NCI-H748 (cell line): ENCODE results near the gene ARHGAP8.
"Not testable (repeated sequence)": the region's sequence is repeated elsewhere in the genome, so short reads cannot be mapped to it uniquely, and the experiment has no call there.

Source experiments
- DNase-seq: peaks from one replicate; lab custom pipeline; 2025; ENCODE audit not compliant: unreplicated experiment; lab: John Stamatoyannopoulos, UW

Gene ARHGAP8

GRCh38 chr22:44825310-44826150 lies 73.2 kb downstream of the ARHGAP8 start:
- peak; percentile 73 for DNase-seq

GRCh38 chr22:44827666-44828190 lies 75.4 kb downstream of the ARHGAP8 start:
- DNase-seq = no peak

GRCh38 chr22:44828193-44828592 lies 75.8 kb downstream of the ARHGAP8 start:
- no peak for DNase-seq

GRCh38 chr22:44831885-44832284 lies 79.5 kb downstream of the ARHGAP8 start:
- DNase-seq = no peak

- no peak for DNase-seq
Measured at GRCh38 chr22:44834065-44834464, 81.7 kb downstream of the ARHGAP8 start.

- DNase-seq = no peak
Measured at GRCh38 chr22:44837481-44837880, 85.1 kb downstream of the ARHGAP8 start.

- no peak for DNase-seq
Measured at GRCh38 chr22:44838316-44839016, 86.1 kb downstream of the ARHGAP8 start.

GRCh38 chr22:44839061-44839460 lies 86.7 kb downstream of the ARHGAP8 start:
- DNase-seq = no peak

GRCh38 chr22:44839721-44840120 lies 87.3 kb downstream of the ARHGAP8 start:
- DNase-seq = no peak

- DNase-seq = no peak
Measured at GRCh38 chr22:44840611-44841322, 88.4 kb downstream of the ARHGAP8 start.

GRCh38 chr22:44842417-44842816 lies 90.0 kb downstream of the ARHGAP8 start:
- DNase-seq = no peak

GRCh38 chr22:44845191-44845590 lies 92.8 kb downstream of the ARHGAP8 start:
- DNase-seq = no peak

GRCh38 chr22:44845796-44846720 lies 93.7 kb downstream of the ARHGAP8 start:
- DNase-seq = no peak

- no peak for DNase-seq
Measured at GRCh38 chr22:44846726-44847275, 94.4 kb downstream of the ARHGAP8 start.

GRCh38 chr22:44847380-44847779 lies 95.0 kb downstream of the ARHGAP8 start:
- no peak for DNase-seq

GRCh38 chr22:44847892-44848291 lies 95.5 kb downstream of the ARHGAP8 start:
- DNase-seq = no peak

- no peak for DNase-seq
Measured at GRCh38 chr22:44848296-44848741, 95.9 kb downstream of the ARHGAP8 start.

- no peak for DNase-seq
Measured at GRCh38 chr22:44848791-44849420, 96.5 kb downstream of the ARHGAP8 start.

- no peak for DNase-seq
Measured at GRCh38 chr22:44850946-44851345, 98.6 kb downstream of the ARHGAP8 start.

GRCh38 chr22:44854641-44855040 lies 102.3 kb downstream of the ARHGAP8 start:
- DNase-seq = not testable (repeated sequence)
